A673 (cell line): ENCODE data around the gene VPS13D. TPM values are rescaled to one million over a fixed set of nuclear protein-coding genes. Genes with fewer than 3 reads are reported as not detected.

Experiments used
- BruUV-seq: library from RNA; stranded (reverse); fragments of 400-500 nt; replicated peaks from 2 replicates; lab custom pipeline; 2021; lab: Mats Ljungman, UMichigan
- CTCF ChIA-PET: fragments of 300-600 bp; sonication (Branson Sonifier 250); formaldehyde crosslinking; loops from one replicate; lab custom pipeline; 2022; ENCODE audit warnings: antibody characterized with exemption; lab: Charles Lee
- POLR2A ChIA-PET: fragments of 300-600 bp; sonication (Branson Sonifier 250); formaldehyde crosslinking; loops from one replicate; lab custom pipeline; 2022; ENCODE audit warnings: antibody characterized with exemption; ENCODE audit not compliant: low non-redundant PET; lab: Charles Lee
- DNase-seq: peaks from one replicate; pipeline ENCODE4 v3.0.0-alpha.2; 2015; ENCODE audit warnings: low spot score
- H3K27ac ChIP-seq: fragments of 200-600 bp; sonication (generic); 2 replicates; pipeline ENCODE4 v1.5.1; 2016; ENCODE audit warnings: mixed run types, low read depth, mild to moderate bottlenecking, mixed read lengths, antibody characterized with exemption, low read length; ENCODE audit not compliant: poor library complexity, severe bottlenecking
- H3K27me3 ChIP-seq: fragments of 200-600 bp; sonication (generic); replicated peaks from 2 replicates; pipeline ENCODE4 v1.6.1; 2017; ENCODE audit warnings: mixed run types, low read depth, mild to moderate bottlenecking, mixed read lengths, antibody characterized with exemption, low read length; ENCODE audit not compliant: insufficient read depth, poor library complexity
- H3K36me3 ChIP-seq: fragments of 200-600 bp; sonication (generic); 2 replicates; pipeline ENCODE4 v1.6.1; 2016; ENCODE audit warnings: mixed run types, mild to moderate bottlenecking, mixed read lengths, antibody characterized with exemption, low read length; ENCODE audit not compliant: insufficient read depth, poor library complexity, severe bottlenecking
- H3K4me1 ChIP-seq: fragments of 200-600 bp; sonication (generic); 2 replicates; pipeline ENCODE4 v1.6.1; 2017; ENCODE audit warnings: mixed run types, mild to moderate bottlenecking, mixed read lengths, antibody characterized with exemption, low read length; ENCODE audit not compliant: insufficient read depth, poor library complexity, severe bottlenecking
- H3K4me3 ChIP-seq: fragments of 200-600 bp; sonication (generic); 2 replicates; pipeline ENCODE4 v1.5.1; 2016; ENCODE audit warnings: low read depth, mixed run types, mild to moderate bottlenecking, mixed read lengths, low read length; ENCODE audit not compliant: poor library complexity, severe bottlenecking
- H3K9me3 ChIP-seq: fragments of 200-600 bp; sonication (generic); 2 replicates; pipeline ENCODE4 v1.6.1; 2016; ENCODE audit warnings: mixed run types, low read depth, mild to moderate bottlenecking, mixed read lengths, antibody characterized with exemption, low read length; ENCODE audit not compliant: poor library complexity, severe bottlenecking
- EZH2 ChIP-seq: fragments of 200-600 bp; sonication (generic); IDR thresholded peaks from 2 replicates; pipeline ENCODE4 v1.6.1; 2017; ENCODE audit warnings: borderline replicate concordance, low read depth, mild to moderate bottlenecking, mixed read lengths, antibody characterized with exemption, low read length; ENCODE audit not compliant: poor library complexity, severe bottlenecking
- intact Hi-C: fragments of 100-400 bp; cut with micrococcal nuclease; formaldehyde crosslinking; loops from one replicate; pipeline ENCODE4 v1.10.0; 2022; ENCODE audit not compliant: unreplicated experiment
- total RNA-seq: library from RNA; stranded (reverse); gene quantifications from 2 replicates; pipeline ENCODE4 v1.2.3, GENCODE V29; 2021
- TF ChIP-seq, protein P1 (sequence below): fragments of 300-800, 200-600 bp; sonication (generic); conservative IDR thresholded peaks from 2 replicates; pipeline ENCODE4 v1.5.1; 2017; ENCODE audit warnings: low read depth, mild to moderate bottlenecking, antibody characterized with exemption, low read length, moderate library complexity, mixed read lengths

Gene VPS13D
- total RNA-seq, 1 experiment from 2014 or later = 32.5 TPM

DNA sequence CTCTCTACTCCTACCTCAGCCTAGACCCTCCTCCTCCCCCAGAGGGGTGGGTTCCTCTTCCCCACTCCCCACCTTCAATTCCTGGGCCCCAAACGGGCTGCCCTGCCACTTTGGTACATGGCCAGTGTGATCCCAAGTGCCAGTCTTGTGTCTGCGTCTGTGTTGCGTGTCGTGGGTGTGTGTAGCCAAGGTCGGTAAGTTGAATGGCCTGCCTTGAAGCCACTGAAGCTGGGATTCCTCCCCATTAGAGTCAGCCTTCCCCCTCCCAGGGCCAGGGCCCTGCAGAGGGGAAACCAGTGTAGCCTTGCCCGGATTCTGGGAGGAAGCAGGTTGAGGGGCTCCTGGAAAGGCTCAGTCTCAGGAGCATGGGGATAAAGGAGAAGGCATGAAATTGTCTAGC lies 21.6 kb upstream of the VPS13D start:
- CTCF ChIA-PET = no interaction called here
- Histone ChIP-seq H3K4me3 (no peak overlapping the region), H3K36me3 (no peaks in the 10 kb centered on the region), H3K9me3 (no peaks in the 10 kb centered on the region), H3K27ac (no peak overlapping the region), H3K4me1 (no peaks in the 10 kb centered on the region), H3K27me3 (no peaks in the 10 kb centered on the region)
- DNase-seq = no peak
- intact Hi-C loops = loop anchor here (1.0 kb wide), 1 partner anchor 84 kb away; no protein-coding TSS in a partner anchor
- no TSS peak for BruUV-seq
- POLR2A ChIA-PET = no interaction called here
- no peak for TF ChIP-seq EZH2
- TF ChIP-seq, protein P1, sequence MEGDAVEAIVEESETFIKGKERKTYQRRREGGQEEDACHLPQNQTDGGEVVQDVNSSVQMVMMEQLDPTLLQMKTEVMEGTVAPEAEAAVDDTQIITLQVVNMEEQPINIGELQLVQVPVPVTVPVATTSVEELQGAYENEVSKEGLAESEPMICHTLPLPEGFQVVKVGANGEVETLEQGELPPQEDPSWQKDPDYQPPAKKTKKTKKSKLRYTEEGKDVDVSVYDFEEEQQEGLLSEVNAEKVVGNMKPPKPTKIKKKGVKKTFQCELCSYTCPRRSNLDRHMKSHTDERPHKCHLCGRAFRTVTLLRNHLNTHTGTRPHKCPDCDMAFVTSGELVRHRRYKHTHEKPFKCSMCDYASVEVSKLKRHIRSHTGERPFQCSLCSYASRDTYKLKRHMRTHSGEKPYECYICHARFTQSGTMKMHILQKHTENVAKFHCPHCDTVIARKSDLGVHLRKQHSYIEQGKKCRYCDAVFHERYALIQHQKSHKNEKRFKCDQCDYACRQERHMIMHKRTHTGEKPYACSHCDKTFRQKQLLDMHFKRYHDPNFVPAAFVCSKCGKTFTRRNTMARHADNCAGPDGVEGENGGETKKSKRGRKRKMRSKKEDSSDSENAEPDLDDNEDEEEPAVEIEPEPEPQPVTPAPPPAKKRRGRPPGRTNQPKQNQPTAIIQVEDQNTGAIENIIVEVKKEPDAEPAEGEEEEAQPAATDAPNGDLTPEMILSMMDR = no peak

DNA sequence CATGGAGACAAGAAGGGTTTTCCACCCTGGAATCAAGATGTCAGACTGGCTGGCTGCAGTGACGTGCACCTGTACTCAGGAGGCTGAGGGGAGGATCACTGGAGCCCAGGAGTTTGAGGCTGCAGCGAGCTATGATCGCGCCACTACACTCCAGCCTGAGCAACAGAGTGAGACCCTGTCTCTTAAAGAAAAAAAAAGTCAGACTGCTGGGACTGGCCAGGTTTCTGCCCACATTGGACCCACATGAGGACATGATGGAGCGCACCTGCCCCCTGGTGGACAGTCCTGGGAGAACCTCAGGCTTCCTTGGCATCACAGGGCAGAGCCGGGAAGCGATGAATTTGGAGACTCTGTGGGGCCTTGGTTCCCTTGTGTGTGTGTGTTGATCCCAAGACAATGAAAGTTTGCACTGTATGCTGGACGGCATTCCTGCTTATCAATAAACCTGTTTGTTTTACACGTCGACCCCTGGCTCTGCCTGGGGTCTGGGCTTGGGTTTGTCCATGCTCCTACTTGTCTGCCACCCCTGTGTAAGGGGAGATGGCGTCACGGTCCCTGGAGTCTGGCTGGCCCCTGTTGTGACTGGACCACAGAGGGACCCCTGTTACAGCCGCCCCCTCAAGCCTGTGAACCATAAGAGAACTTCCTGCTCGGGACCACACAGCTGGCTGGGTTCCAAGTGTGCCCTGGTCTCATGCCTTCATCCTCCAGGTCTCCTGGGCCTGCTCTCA lies 20.9 kb upstream of the VPS13D start:
- Histone ChIP-seq H3K27ac (no peak overlapping the region), H3K9me3 (no peaks in the 10 kb centered on the region), H3K36me3 (no peaks in the 10 kb centered on the region), H3K27me3 (no peaks in the 10 kb centered on the region), H3K4me3 (no peak overlapping the region), H3K4me1 (no peaks in the 10 kb centered on the region)
- intact Hi-C loops = loop anchor here (1.0 kb wide), 1 partner anchor 85 kb away; no protein-coding TSS in a partner anchor
- ChIA-PET CTCF (interaction anchor here (3.1 kb wide), 1 partner anchor 85 kb away, joined by 12 read pairs; no protein-coding TSS in a partner anchor), POLR2A (no interaction called here)
- TF ChIP-seq, protein P1 = peak; percentile 87
- no peak for TF ChIP-seq EZH2
- DNase-seq = peak; percentile 84
- no TSS peak for BruUV-seq

DNA sequence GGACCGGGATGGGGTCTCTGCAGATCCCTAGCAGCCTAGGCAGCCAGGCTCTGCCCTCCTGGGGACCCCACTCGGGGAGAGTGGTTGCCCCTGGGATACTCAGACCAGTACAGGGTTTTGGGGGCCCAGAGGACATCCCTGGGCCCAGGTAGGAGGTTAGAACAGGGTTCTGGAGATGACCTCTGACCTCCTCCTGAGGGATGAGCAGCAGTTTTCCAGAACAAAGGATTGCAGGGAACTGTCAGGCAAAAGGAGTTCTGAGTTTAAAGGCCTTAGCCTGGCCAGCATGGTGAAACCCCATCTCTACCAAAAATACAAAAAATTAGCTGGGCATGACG lies 20.4 kb upstream of the VPS13D start:
- BruUV-seq = no TSS peak
- intact Hi-C loops = no loop called here
- H3K9me3 ChIP-seq = no peaks in the 10 kb centered on the region
- H3K4me1 ChIP-seq = no peaks in the 10 kb centered on the region
- H3K36me3 ChIP-seq = no peaks in the 10 kb centered on the region
- TF ChIP-seq, protein P1 = no peak
- no peak for TF ChIP-seq EZH2
- CTCF ChIA-PET = interaction anchor here (3.1 kb wide), 1 partner anchor 85 kb away, joined by 12 read pairs; no protein-coding TSS in a partner anchor
- POLR2A ChIA-PET = no interaction called here
- no peak for DNase-seq
- H3K27ac ChIP-seq = no peak overlapping the region
- no peak overlapping the region for H3K4me3 ChIP-seq
- H3K27me3 ChIP-seq = peaks cover 4% of the 10 kb centered on the region
